K562 (cell line): ENCODE data around the gene POLR2M. TPM values are rescaled to one million over a fixed set of nuclear protein-coding genes. Genes with fewer than 3 reads are reported as not detected.
A peak's percentile ranks its signal among the peaks of the same experiment; 100 is the strongest.

Source experiments
- CHD7 ChIP-seq: fragments of 200-600 bp; sonication (generic); IDR thresholded peaks from one replicate; pipeline ENCODE4 v1.6.1; 2012; ENCODE audit warnings: mild to moderate bottlenecking, low read depth, low read length, inconsistent platforms
- ESRRA ChIP-seq: fragments of 450-650 bp; IDR thresholded peaks from 2 replicates; pipeline ENCODE4 v1.6.1; 2014; ENCODE audit warnings: low read depth, mild to moderate bottlenecking, moderate library complexity, borderline replicate concordance
- FUS ChIP-seq: fragments of 200-400 bp; formaldehyde crosslinking; optimal IDR thresholded peaks from 2 replicates; pipeline ENCODE3; 2017; ENCODE audit warnings: low read depth, low read length
- NFIX ChIP-seq: fragments of 250-450 bp; sonication (Bioruptor Pico); IDR thresholded peaks from 2 replicates; pipeline ENCODE4 v1.4.0; 2020; ENCODE audit warnings: low read depth, mild to moderate bottlenecking, moderate library complexity
- RB1 ChIP-seq: fragments of 450-650 bp; IDR thresholded peaks from 2 replicates; pipeline ENCODE4 v1.6.1; 2017; ENCODE audit warnings: low read depth, mild to moderate bottlenecking
- SUPT5H ChIP-seq: fragments of 450-650 bp; IDR thresholded peaks from 2 replicates; pipeline ENCODE4 v1.6.1; 2016
- ZBTB34 ChIP-seq: fragments of 250-450 bp; sonication (Bioruptor Pico); IDR thresholded peaks from 2 replicates; pipeline ENCODE4 v1.8.0; 2021; ENCODE audit warnings: mild to moderate bottlenecking, moderate library complexity
- ZC3H11A ChIP-seq: IDR thresholded peaks from 2 replicates; pipeline ENCODE4 v1.6.1; 2012; ENCODE audit warnings: low read depth, low read length, improper control_type of control experiment
- ZNF174 ChIP-seq: fragments of 250-450 bp; sonication (Bioruptor Pico); IDR thresholded peaks from 2 replicates; pipeline ENCODE4 v1.4.0; 2020; ENCODE audit warnings: mild to moderate bottlenecking
- ZNF398 ChIP-seq: fragments of 250-450 bp; sonication (Bioruptor Pico); IDR thresholded peaks from 2 replicates; pipeline ENCODE4 v1.8.0; 2021; ENCODE audit warnings: moderate library complexity, mild to moderate bottlenecking, inconsistent platforms
- ZNF766 ChIP-seq: fragments of 200-800 bp; sonication (Bioruptor generic); conservative IDR thresholded peaks from 2 replicates; pipeline ENCODE4 v1.6.1; 2016; ENCODE audit warnings: missing genetic modification characterization, missing compliant biosample characterization
- polyA plus RNA-seq, 8 experiments: library from polyadenylated mRNA; depleted of rRNA in 4 of 8; stranded (reverse) in 5 of 8; unstranded in 3 of 8; fragments of >200 nt; fragmentation: Nextera tagmentation in 2 of 8; fragmentation: Illumina TruSeq in 1 of 8; extraction: Ambion mirVana in 2 of 8; extraction: Trizol in 1 of 8; gene quantifications; 2 replicates each; pipeline versions ENCODE4 v1.2.1 to v1.2.3, GENCODE V29; 2011 to 2014; ENCODE audit warnings: inconsistent platforms in 1 of 8, missing spikeins in 1 of 8
- total RNA-seq, 7 experiments: library from RNA; depleted of rRNA in 6 of 7; stranded (reverse); fragments of >200 nt in 6 of 7; fragmentation: Illumina TruSeq in 2 of 7; extraction: Trizol in 2 of 7; gene quantifications; 2 replicates each; pipeline versions ENCODE4 v1.2.1 to v1.2.3, GENCODE V29; 2011 to 2021; ENCODE audit warnings: low replicate concordance in 1 of 7

Gene POLR2M
- total and polyA plus RNA-seq, 9 of the 15 experiments (the other 6 are each of a cell fraction or from before 2014, with no cell fraction given) = 9.2 to 1,050 (median 43.0) TPM

- TF ChIP-seq CHD7 (no peak), FUS (no peak), ESRRA (peak; percentile 71), NFIX (CRISPR knock-in tag) (0 out of 2 replicates have a peak, but pooled peaks have one; percentile 15), ZNF766 (CRISPR knock-in tag) (peak; percentile 73; the same call in 1 of the 2 replicates), SUPT5H (peak; percentile 81), RB1 (peak; percentile 90; the same call in 1 of the 2 replicates), ZC3H11A (no peak), ZNF398 (CRISPR knock-in tag) (no peak), ZNF174 (CRISPR knock-in tag) (no peak), ZBTB34 (CRISPR knock-in tag) (no peak)
These were observed at the start of gene POLR2M (continued) for GRCh38 chr15:57706405-57707209.
